ENCODE measurements around the gene DIPK2B. TPM values are rescaled to one million over a fixed set of nuclear protein-coding genes. Genes with fewer than 3 reads are reported as not detected.

The DIPK2B gene, protein sequence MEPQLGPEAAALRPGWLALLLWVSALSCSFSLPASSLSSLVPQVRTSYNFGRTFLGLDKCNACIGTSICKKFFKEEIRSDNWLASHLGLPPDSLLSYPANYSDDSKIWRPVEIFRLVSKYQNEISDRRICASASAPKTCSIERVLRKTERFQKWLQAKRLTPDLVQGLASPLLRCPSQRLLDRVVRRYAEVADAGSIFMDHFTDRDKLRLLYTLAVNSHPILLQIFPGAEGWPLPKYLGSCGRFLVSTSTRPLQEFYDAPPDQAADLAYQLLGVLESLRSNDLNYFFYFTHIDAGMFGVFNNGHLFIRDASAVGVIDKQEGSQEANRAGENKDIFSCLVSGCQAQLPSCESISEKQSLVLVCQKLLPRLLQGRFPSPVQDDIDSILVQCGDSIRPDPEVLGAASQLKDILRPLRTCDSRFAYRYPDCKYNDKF
- not detected for total RNA-seq (2021; ENCODE audit: unreplicated experiment)
- not detected for polyA plus RNA-seq (2012; ENCODE audit: insufficient read length)
- not detected for Bru-seq, nascent RNA
- BruChase-seq, experiment 1, labeled RNA remaining after a 2-hour chase, result not detected
- BruChase-seq, experiment 2, labeled RNA remaining after a 6-hour chase, result not detected
- long read RNA-seq, result 0 reads

DNA sequence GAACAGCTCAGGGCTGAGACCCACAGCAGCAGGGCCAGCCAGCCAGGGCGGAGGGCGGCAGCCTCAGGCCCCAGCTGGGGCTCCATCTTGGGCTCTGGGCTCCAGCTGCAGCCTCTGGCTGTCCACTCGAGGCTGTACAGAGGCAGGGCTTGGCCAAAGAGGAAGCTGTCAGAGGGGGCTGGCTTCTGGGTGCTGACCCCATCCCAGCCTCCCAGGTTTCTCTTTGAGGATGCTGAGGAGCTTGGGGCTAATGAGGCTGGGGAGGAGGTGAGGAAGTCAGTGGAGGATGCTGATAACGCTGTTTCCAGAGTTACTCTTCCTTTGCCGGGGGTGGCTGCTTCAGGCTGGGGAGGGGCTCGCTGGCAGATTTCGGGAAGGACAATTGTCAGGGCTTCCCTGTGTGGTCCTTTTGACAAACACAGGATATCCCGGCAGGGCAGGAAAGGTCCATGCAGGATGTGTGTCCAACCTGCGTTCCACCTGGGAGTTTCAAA, at the start of gene DIPK2B:
Gene DIPK2B (minus strand): TSS at position 136 of the 494 bp plus-strand sequence. CDS start 50 bp downstream, at position 86.
- H3K27ac ChIP-seq (ENCODE audit: low read length), result no peak within 1 kb of the TSS

DNA sequence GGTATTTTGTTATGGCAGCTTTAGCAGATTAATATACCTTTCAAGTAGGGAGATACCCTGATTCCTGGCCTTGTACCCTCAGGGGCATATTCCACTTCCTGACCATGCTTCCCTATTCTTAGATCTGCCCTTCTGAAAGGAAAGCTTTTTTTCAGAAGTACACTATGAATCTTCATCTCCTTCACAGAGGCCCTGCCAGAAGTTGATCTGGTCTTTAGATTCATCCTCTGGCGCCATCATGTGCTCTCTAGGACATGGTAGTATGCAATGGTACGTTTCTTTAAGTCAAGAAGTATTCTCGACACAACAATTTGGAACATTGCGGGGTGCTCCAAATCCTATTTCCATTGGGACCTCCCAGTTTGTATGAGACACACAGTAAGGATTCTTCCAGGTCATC, 39.6 kb upstream of the DIPK2B start:
- CTCF ChIA-PET, result no interaction called here
- Histone ChIP-seq H3K36me3 (ENCODE audit: control insufficient read depth, insufficient read depth, low read length) (no peaks in the 10 kb centered on the region), H3K9me3 (ENCODE audit: control insufficient read depth, insufficient read depth, low read depth, low read length) (no peaks in the 10 kb centered on the region), H3K4me1 (ENCODE audit: control insufficient read depth, insufficient read depth, low read length) (no peaks in the 10 kb centered on the region), H3K27me3 (ENCODE audit: control insufficient read depth, insufficient read depth, low read length) (no peaks in the 10 kb centered on the region), H3K27ac (ENCODE audit: low read length) (no peak overlapping the region), H3K4me3 (ENCODE audit: low read depth in 2 of 2, low read length in 2 of 2) (no peak overlapping the region)
- no TSS peak for BruUV-seq (replicated peaks)
- in situ Hi-C loops (cut with HindIII; ENCODE audit: low pct_unique_long_range_greater_than_20kb, low sequenced_read_pairs) (no loop called here), intact Hi-C loops (cut with micrococcal nuclease; ENCODE audit: unreplicated experiment) (no loop called here)
- POLR2A ChIA-PET, result no interaction called here
- DNase-seq (ENCODE audit: low read depth, low spot score) (no peak), ATAC-seq (no peak)
- TF ChIP-seq, protein P1, sequence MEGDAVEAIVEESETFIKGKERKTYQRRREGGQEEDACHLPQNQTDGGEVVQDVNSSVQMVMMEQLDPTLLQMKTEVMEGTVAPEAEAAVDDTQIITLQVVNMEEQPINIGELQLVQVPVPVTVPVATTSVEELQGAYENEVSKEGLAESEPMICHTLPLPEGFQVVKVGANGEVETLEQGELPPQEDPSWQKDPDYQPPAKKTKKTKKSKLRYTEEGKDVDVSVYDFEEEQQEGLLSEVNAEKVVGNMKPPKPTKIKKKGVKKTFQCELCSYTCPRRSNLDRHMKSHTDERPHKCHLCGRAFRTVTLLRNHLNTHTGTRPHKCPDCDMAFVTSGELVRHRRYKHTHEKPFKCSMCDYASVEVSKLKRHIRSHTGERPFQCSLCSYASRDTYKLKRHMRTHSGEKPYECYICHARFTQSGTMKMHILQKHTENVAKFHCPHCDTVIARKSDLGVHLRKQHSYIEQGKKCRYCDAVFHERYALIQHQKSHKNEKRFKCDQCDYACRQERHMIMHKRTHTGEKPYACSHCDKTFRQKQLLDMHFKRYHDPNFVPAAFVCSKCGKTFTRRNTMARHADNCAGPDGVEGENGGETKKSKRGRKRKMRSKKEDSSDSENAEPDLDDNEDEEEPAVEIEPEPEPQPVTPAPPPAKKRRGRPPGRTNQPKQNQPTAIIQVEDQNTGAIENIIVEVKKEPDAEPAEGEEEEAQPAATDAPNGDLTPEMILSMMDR (IDR thresholded peaks at IDR 0.05), result no peak
- TF ChIP-seq, protein P2, sequence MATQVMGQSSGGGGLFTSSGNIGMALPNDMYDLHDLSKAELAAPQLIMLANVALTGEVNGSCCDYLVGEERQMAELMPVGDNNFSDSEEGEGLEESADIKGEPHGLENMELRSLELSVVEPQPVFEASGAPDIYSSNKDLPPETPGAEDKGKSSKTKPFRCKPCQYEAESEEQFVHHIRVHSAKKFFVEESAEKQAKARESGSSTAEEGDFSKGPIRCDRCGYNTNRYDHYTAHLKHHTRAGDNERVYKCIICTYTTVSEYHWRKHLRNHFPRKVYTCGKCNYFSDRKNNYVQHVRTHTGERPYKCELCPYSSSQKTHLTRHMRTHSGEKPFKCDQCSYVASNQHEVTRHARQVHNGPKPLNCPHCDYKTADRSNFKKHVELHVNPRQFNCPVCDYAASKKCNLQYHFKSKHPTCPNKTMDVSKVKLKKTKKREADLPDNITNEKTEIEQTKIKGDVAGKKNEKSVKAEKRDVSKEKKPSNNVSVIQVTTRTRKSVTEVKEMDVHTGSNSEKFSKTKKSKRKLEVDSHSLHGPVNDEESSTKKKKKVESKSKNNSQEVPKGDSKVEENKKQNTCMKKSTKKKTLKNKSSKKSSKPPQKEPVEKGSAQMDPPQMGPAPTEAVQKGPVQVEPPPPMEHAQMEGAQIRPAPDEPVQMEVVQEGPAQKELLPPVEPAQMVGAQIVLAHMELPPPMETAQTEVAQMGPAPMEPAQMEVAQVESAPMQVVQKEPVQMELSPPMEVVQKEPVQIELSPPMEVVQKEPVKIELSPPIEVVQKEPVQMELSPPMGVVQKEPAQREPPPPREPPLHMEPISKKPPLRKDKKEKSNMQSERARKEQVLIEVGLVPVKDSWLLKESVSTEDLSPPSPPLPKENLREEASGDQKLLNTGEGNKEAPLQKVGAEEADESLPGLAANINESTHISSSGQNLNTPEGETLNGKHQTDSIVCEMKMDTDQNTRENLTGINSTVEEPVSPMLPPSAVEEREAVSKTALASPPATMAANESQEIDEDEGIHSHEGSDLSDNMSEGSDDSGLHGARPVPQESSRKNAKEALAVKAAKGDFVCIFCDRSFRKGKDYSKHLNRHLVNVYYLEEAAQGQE (IDR thresholded peaks at IDR 0.05; ENCODE audit: insufficient read depth in 1 of 2, low read depth in 2 of 2, low read length in 1 of 2), result no peak
- TF ChIP-seq TCF7L2 (IDR thresholded peaks at IDR 0.05; ENCODE audit: low read depth, low read length) (no peak), SIN3A (IDR thresholded peaks at IDR 0.05; ENCODE audit: borderline replicate concordance, insufficient read depth, low read depth, low read length) (no peak), POLR2AphosphoS5 (IDR thresholded peaks at IDR 0.05; ENCODE audit: low read depth, low read length) (no peak)

More for the DNA sequence above, at the start of gene DIPK2B:
- in situ Hi-C loops (cut with HindIII; ENCODE audit: low pct_unique_long_range_greater_than_20kb, low sequenced_read_pairs) (no loop called here), intact Hi-C loops (cut with micrococcal nuclease; ENCODE audit: unreplicated experiment) (no loop called here)
- ATAC-seq (no peak), DNase-seq (ENCODE audit: low read depth, low spot score) (no peak)
- POLR2A ChIA-PET, result no interaction called here
- no TSS peak for BruUV-seq (replicated peaks)
- no peak within 1 kb of the TSS for H3K4me3 ChIP-seq (ENCODE audit: low read depth in 2 of 2, low read length in 2 of 2)
- no peaks in the 10 kb centered on the region for H3K9me3 ChIP-seq (ENCODE audit: control insufficient read depth, insufficient read depth, low read depth, low read length)
- H3K4me1 ChIP-seq (ENCODE audit: control insufficient read depth, insufficient read depth, low read length), result no peaks in the 10 kb centered on the region
- no peaks in the 10 kb centered on the region for H3K36me3 ChIP-seq (ENCODE audit: control insufficient read depth, insufficient read depth, low read length)
- TF ChIP-seq, protein P2 (IDR thresholded peaks at IDR 0.05; ENCODE audit: insufficient read depth in 1 of 2, low read depth in 2 of 2, low read length in 1 of 2), result no peak
- no peak for TF ChIP-seq POLR2AphosphoS5 (IDR thresholded peaks at IDR 0.05; ENCODE audit: low read depth, low read length)
- no peak for TF ChIP-seq TCF7L2 (IDR thresholded peaks at IDR 0.05; ENCODE audit: low read depth, low read length)
- CTCF ChIA-PET, result no interaction called here
- peaks cover 2% of the 10 kb centered on the region; the same call in 1 of the 2 replicates for H3K27me3 ChIP-seq (ENCODE audit: control insufficient read depth, insufficient read depth, low read length)
